K562 (cell line): ENCODE measurements around the gene TMEM132D. TPM values are rescaled to one million over a fixed set of nuclear protein-coding genes. Genes with fewer than 3 reads are reported as not detected.

ENCODE experiments used
- ATAC-seq: fragments of 200-7000 bp; cut with Tn5 transposase; 3 replicates; pipeline ENCODE4 v1.9.1; 2020; ENCODE audit warnings: moderate library complexity
- BruUV-seq: library from RNA; stranded (reverse); fragments of 400-500 nt; replicated peaks from 2 replicates; lab custom pipeline; 2021; lab: Mats Ljungman, UMichigan
- CTCF ChIA-PET: fragments of 300-600 bp; formaldehyde crosslinking; extraction: SDS; loops from one replicate; lab custom pipeline; 2021; ENCODE audit warnings: low intra/inter-chr PET ratio; lab: Yijun Ruan, JAX
- POLR2A ChIA-PET: fragments of 300-600, 350-650 bp; sonication (Branson Sonifier 250); formaldehyde crosslinking; extraction: SDS; loops from one replicate; lab custom pipeline; 2021; ENCODE audit warnings: antibody characterized with exemption, inconsistent platforms; lab: Yijun Ruan, JAX
- DNase-seq, 4 experiments: peaks; one replicate each; pipeline versions ENCODE4 v3.0.0 to v3.0.0-alpha.2; 2011 to 2018; ENCODE audit warnings: low spot score in 3 of 4, mixed read lengths in 3 of 4; ENCODE audit errors: extremely low read depth in 1 of 4
- FAIRE-seq: peaks from 2 replicates; lab custom pipeline; 2011; peaks lifted over from hg19 to GRCh38; lab: Jason Lieb, UNC
- H2AFZ ChIP-seq: 2 replicates; pipeline ENCODE4 v1.6.0; 2011; ENCODE audit warnings: low read depth, low read length, control low read depth, inconsistent platforms
- H3K27ac ChIP-seq: fragments of 200-600 bp; 3 replicates; pipeline ENCODE4 v1.8.0; 2011; ENCODE audit warnings: low read depth, mild to moderate bottlenecking, control low read depth, inconsistent platforms, low read length, moderate library complexity, mixed read lengths; ENCODE audit errors: extremely low read depth
- H3K27me3 ChIP-seq, 2 experiments: fragments of 300-600 bp in 1 of 2; 2 replicates in 1 of 2; 3 replicates in 1 of 2; pipeline versions ENCODE4 v1.6.0 to v1.8.0; 2011; ENCODE audit warnings: inconsistent platforms in 2 of 2, low read length in 2 of 2, mild to moderate bottlenecking in 1 of 2, mixed read lengths in 1 of 2, moderate library complexity in 1 of 2; ENCODE audit not compliant: control insufficient read depth in 2 of 2, insufficient read depth in 2 of 2
- H3K36me3 ChIP-seq: fragments of 300-600 bp; 3 replicates; pipeline ENCODE4 v1.8.0; 2011; ENCODE audit warnings: mild to moderate bottlenecking, low read length, inconsistent platforms; ENCODE audit not compliant: control insufficient read depth, insufficient read depth
- H3K4me1 ChIP-seq, 2 experiments: fragments of 200-600 bp in 1 of 2; replicated peaks in 1 of 2; 2 replicates in 1 of 2; 3 replicates in 1 of 2; pipeline versions ENCODE4 v1.5.1 to v1.8.0; 2011; ENCODE audit warnings: inconsistent platforms in 2 of 2, low read length in 2 of 2, mild to moderate bottlenecking in 1 of 2, mixed read lengths in 1 of 2, moderate library complexity in 1 of 2; ENCODE audit not compliant: control insufficient read depth in 2 of 2, insufficient read depth in 2 of 2
- H3K4me2 ChIP-seq: 2 replicates; pipeline ENCODE4 v1.6.1; 2011; ENCODE audit warnings: low read length, control low read depth, inconsistent platforms, mixed read lengths; ENCODE audit not compliant: insufficient read depth
- H3K4me3 ChIP-seq: fragments of 200-600 bp; sonication (generic), shearing (Covaris generic); 2 replicates; pipeline ENCODE4 v1.5.1; 2016; ENCODE audit warnings: control low read depth, inconsistent platforms
- H3K79me2 ChIP-seq: fragments of 200-600 bp; 3 replicates; pipeline ENCODE4 v1.8.0; 2011; ENCODE audit warnings: low read length, inconsistent platforms; ENCODE audit not compliant: control insufficient read depth, insufficient read depth
- H3K9ac ChIP-seq, 2 experiments: 2 replicates each; pipeline versions ENCODE4 v1.6.0 to v1.6.1; 2011; ENCODE audit warnings: low read depth in 2 of 2, low read length in 2 of 2, control low read depth in 1 of 2, inconsistent platforms in 1 of 2, mild to moderate bottlenecking in 1 of 2, mixed read lengths in 1 of 2; ENCODE audit not compliant: insufficient read depth in 1 of 2
- H3K9me1 ChIP-seq: one replicate; pipeline ENCODE4 v1.6.0; 2011; ENCODE audit warnings: inconsistent platforms, mild to moderate bottlenecking, low read length, moderate library complexity; ENCODE audit not compliant: control insufficient read depth, insufficient read depth
- H3K9me3 ChIP-seq: replicated peaks from 2 replicates; pipeline ENCODE4 v1.5.1; 2011; ENCODE audit warnings: low read depth, low read length, inconsistent platforms; ENCODE audit not compliant: control insufficient read depth, insufficient read depth
- H4K20me1 ChIP-seq: replicated peaks from 2 replicates; pipeline ENCODE4 v1.6.1; 2011; ENCODE audit warnings: low read length, inconsistent platforms, mixed read lengths; ENCODE audit not compliant: control insufficient read depth, insufficient read depth
- AFF4 ChIP-seq: sonication (generic); formaldehyde crosslinking; IDR thresholded peaks from 2 replicates; pipeline ENCODE4 v1.8.0; 2023; ENCODE audit warnings: mild to moderate bottlenecking, missing genetic modification reagents
- ATF3 ChIP-seq, 2 experiments: fragments of 450-650 bp in 1 of 2; sonication (generic) in 1 of 2; formaldehyde crosslinking in 1 of 2; IDR thresholded peaks in 1 of 2; conservative IDR thresholded peaks in 1 of 2; 2 replicates each; pipeline versions ENCODE4 v1.6.1 to v1.8.1; 2016 to 2023; ENCODE audit warnings: mild to moderate bottlenecking in 2 of 2, moderate library complexity in 2 of 2, inconsistent platforms in 1 of 2, missing genetic modification reagents in 1 of 2
- WGBS: fragments of 100-300 bp; shearing (Covaris generic); methylation state at CpG from one replicate; pipeline ENCODE4 v1.1.6; 2016; ENCODE audit warnings: low coverage, mixed read lengths; ENCODE audit not compliant: insufficient coverage; ENCODE audit errors: missing lambda C conversion rate; 5-methylcytosine and 5-hydroxymethylcytosine counted together
- in situ Hi-C: fragments of 300-500 bp; cut with MboI; formaldehyde crosslinking; loops from 4 replicates; pipeline ENCODE4 v1.15.0; 2018; ENCODE audit warnings: inconsistent platforms, mixed read lengths
- intact Hi-C: fragments of 100-400 bp; cut with micrococcal nuclease; formaldehyde crosslinking; loops from 2 replicates; pipeline ENCODE4 v1.14.2; 2022
- polyA plus RNA-seq, 8 experiments: library from polyadenylated mRNA; depleted of rRNA in 4 of 8; stranded (reverse) in 5 of 8; unstranded in 3 of 8; fragments of >200 nt; fragmentation: Nextera tagmentation in 2 of 8; fragmentation: Illumina TruSeq in 1 of 8; extraction: Ambion mirVana in 2 of 8; extraction: Trizol in 1 of 8; gene quantifications; 2 replicates each; pipeline versions ENCODE4 v1.2.1 to v1.2.3, GENCODE V29; 2011 to 2014; ENCODE audit warnings: inconsistent platforms in 1 of 8, missing spikeins in 1 of 8
- total RNA-seq, 7 experiments: library from RNA; depleted of rRNA in 6 of 7; stranded (reverse); fragments of >200 nt in 6 of 7; fragmentation: Illumina TruSeq in 2 of 7; extraction: Trizol in 2 of 7; gene quantifications; 2 replicates each; pipeline versions ENCODE4 v1.2.1 to v1.2.3, GENCODE V29; 2011 to 2021; ENCODE audit warnings: low replicate concordance in 1 of 7

The TMEM132D gene
- total and polyA plus RNA-seq, 9 of the 15 experiments (the other 6 are each of a cell fraction or from before 2014, with no cell fraction given) = not detected

- no peaks in the 10 kb centered on the region for H3K9me1 ChIP-seq
- H3K27me3 ChIP-seq = peaks cover 0 to 11% of the 10 kb centered on the region in 2 experiments; a peak in 1 of 5 replicates
- H3K36me3 ChIP-seq = no peaks in the 10 kb centered on the region
- H3K4me3 ChIP-seq = no peak overlapping the region
- in situ Hi-C loops = no loop called here
- FAIRE-seq = no peak
- TF ChIP-seq ATF3 (IDR thresholded peaks at IDR 0.05) = 0 out of 2 replicates have a peak, but pooled peaks have one; percentile 21
- no peak for TF ChIP-seq ATF3 (CRISPR knock-in tag; conservative IDR thresholded peaks at IDR 0.05)
- no peak for TF ChIP-seq AFF4 (CRISPR knock-in tag)
- H4K20me1 ChIP-seq = no peaks in the 10 kb centered on the region
- no peak for ATAC-seq
- no TSS peak for BruUV-seq
- CTCF ChIA-PET = no interaction called here
- POLR2A ChIA-PET = no interaction called here
- H3K9ac ChIP-seq = no peak overlapping the region
- H3K27ac ChIP-seq = no peak overlapping the region
- no peak for DNase-seq
- intact Hi-C loops = no loop called here
- H3K4me2 ChIP-seq = no peak overlapping the region
- H2AFZ ChIP-seq = no peak overlapping the region
- no peaks in the 10 kb centered on the region for H3K4me1 ChIP-seq
- under 1% methylated on average over 10 of the region's 10 CpGs for WGBS
- no peaks in the 10 kb centered on the region for H3K79me2 ChIP-seq
- H3K9me3 ChIP-seq = no peaks in the 10 kb centered on the region
Measured at GRCh38 chr12:129481921-129482320, 421.9 kb downstream of the TMEM132D start.
